Prostate gland (tissue), 2 donors: ENCODE results near the gene ARF6. TPM values are rescaled to one million over a fixed set of nuclear protein-coding genes. Genes with fewer than 3 reads are reported as not detected.

Experiments
- DNase-seq: peaks from one replicate; pipeline ENCODE4 v3.0.0-alpha.2; 2019; ENCODE audit warnings: low spot score
- H3K27ac ChIP-seq, 2 donors: fragments of 200-600 bp; sonication (generic); 2 replicates each; pipeline ENCODE4 v1.5.1; 2017 to 2019
- H3K27me3 ChIP-seq: fragments of 200-600 bp; sonication (generic); replicated peaks from 2 replicates; pipeline ENCODE4 v1.5.1; 2019; ENCODE audit not compliant: insufficient read depth
- H3K36me3 ChIP-seq, 2 donors: fragments of 200-600 bp; sonication (generic); 1 replicate in 1 of 2; 2 replicates in 1 of 2; pipeline versions ENCODE4 v1.5.1 to v1.8.1; 2017 to 2019
- H3K4me1 ChIP-seq: fragments of 200-600 bp; sonication (generic); replicated peaks from 2 replicates; pipeline ENCODE4 v1.5.1; 2019
- H3K4me3 ChIP-seq, 2 donors: fragments of 200-600 bp; sonication (generic); 2 replicates each; pipeline ENCODE4 v1.5.1; 2017 to 2019
- H3K9me3 ChIP-seq: fragments of 200-600 bp; sonication (generic); 2 replicates; pipeline ENCODE4 v1.5.1; 2017
- POLR2A ChIP-seq: fragments of 450-650 bp; IDR thresholded peaks from one replicate; pipeline ENCODE4 v1.6.1; 2016; ENCODE audit warnings: antibody characterized with exemption, mild to moderate bottlenecking
- POLR2AphosphoS5 ChIP-seq: sonication (generic); formaldehyde crosslinking; IDR thresholded peaks from one replicate; pipeline ENCODE4 v1.6.1; 2017; ENCODE audit warnings: antibody characterized with exemption
- WGBS: methylation state at CpG from one replicate; pipeline ENCODE4 v1.1.5; 2018; 5-methylcytosine and 5-hydroxymethylcytosine counted together
- intact Hi-C: fragments of 100-400 bp; cut with DNase I; formaldehyde crosslinking; loops from one replicate; pipeline ENCODE4 v1.14.2; 2022
- total RNA-seq, 2 donors: library from RNA; depleted of rRNA; stranded (reverse); fragments of >200 nt; gene quantifications; one replicate each; pipeline ENCODE4 v1.1.0, GENCODE V29; 2016
- TF ChIP-seq, protein P1 (sequence below), 4 experiments: fragments of 200-600 bp in 2 of 4; fragments of 450-650 bp in 2 of 4; sonication (generic) in 2 of 4; IDR thresholded peaks; 1 replicate in 3 of 4; 2 replicates in 1 of 4; pipeline ENCODE4 v1.5.1; 2016 to 2019; ENCODE audit warnings: antibody characterized with exemption in 4 of 4, mild to moderate bottlenecking in 2 of 4, moderate library complexity in 2 of 4

The ARF6 gene
- total RNA-seq, 2 donors from 2014 or later, result 64.3 to 92.7 TPM

GRCh38 chr14:49915085-49915484 is 22.2 kb downstream of the ARF6 start:
- Histone ChIP-seq H3K27ac (no peak overlapping the region), H3K4me3 (no peak overlapping the region), H3K4me1 (no peaks in the 10 kb centered on the region), H3K9me3 (no peaks in the 10 kb centered on the region), H3K36me3 (no peaks in the 10 kb centered on the region), H3K27me3 (no peaks in the 10 kb centered on the region)
- no peak for DNase-seq
- no peak for TF ChIP-seq POLR2AphosphoS5
- TF ChIP-seq POLR2A, result no peak
- TF ChIP-seq, protein P1, sequence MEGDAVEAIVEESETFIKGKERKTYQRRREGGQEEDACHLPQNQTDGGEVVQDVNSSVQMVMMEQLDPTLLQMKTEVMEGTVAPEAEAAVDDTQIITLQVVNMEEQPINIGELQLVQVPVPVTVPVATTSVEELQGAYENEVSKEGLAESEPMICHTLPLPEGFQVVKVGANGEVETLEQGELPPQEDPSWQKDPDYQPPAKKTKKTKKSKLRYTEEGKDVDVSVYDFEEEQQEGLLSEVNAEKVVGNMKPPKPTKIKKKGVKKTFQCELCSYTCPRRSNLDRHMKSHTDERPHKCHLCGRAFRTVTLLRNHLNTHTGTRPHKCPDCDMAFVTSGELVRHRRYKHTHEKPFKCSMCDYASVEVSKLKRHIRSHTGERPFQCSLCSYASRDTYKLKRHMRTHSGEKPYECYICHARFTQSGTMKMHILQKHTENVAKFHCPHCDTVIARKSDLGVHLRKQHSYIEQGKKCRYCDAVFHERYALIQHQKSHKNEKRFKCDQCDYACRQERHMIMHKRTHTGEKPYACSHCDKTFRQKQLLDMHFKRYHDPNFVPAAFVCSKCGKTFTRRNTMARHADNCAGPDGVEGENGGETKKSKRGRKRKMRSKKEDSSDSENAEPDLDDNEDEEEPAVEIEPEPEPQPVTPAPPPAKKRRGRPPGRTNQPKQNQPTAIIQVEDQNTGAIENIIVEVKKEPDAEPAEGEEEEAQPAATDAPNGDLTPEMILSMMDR (IDR thresholded peaks at IDR 0.05), result no peak
- intact Hi-C loops, result no loop called here

- no peak overlapping the region for H3K27ac ChIP-seq
- 92% methylated on average over 2 of the region's 2 CpGs for WGBS
- intact Hi-C loops, result no loop called here
- H3K27me3 ChIP-seq, result no peaks in the 10 kb centered on the region
- H3K9me3 ChIP-seq, result no peaks in the 10 kb centered on the region
- H3K4me1 ChIP-seq, result no peaks in the 10 kb centered on the region
- H3K4me3 ChIP-seq, result no peak overlapping the region
- TF ChIP-seq, protein P1 (IDR thresholded peaks at IDR 0.05), result no peak
- no peak for DNase-seq
- no peaks in the 10 kb centered on the region for H3K36me3 ChIP-seq
Measured at GRCh38 chr14:49918706-49919105, 25.8 kb downstream of the ARF6 start.

DNA sequence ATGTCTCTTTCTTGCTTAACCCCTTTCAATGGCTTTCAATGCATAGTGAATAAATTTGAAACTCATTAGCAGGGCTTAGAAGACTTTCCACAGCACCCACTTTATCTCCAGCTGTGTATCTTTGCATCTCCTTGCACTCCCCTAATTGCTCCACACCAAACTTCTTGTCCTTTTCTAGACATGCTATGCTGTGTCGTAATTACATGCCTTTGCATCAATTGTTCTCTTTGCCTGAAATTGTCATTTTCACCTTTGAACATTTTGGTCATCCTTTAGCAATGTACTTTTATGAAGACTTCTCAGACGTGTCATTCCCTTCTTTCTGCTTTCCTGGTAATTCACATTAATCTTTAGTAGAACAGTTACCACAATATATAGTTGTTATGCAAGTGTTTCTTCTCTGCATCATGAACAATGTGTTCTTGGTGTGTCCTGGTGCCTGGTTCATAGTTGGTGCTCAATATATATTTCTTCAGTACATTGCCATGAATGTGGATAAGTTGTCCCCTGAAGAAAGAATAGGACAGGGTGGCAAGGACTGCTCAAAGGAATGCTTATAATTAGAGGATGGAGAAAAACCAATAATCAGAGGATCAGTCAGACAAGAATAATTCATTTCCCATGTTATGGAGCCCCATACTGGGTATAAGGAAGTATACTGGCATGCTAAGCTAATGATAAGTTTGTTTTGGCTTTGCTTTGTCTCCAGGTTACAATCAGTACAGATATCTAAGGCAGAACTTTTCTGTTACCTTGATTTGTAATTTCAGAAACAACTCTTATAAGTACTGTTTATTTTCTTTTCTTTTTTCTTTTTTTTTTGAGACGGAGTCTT is 27.2 kb downstream of the ARF6 start:
- TF ChIP-seq, protein P1 (IDR thresholded peaks at IDR 0.05), result no peak
- TF ChIP-seq POLR2A, result no peak
- TF ChIP-seq POLR2AphosphoS5, result no peak
- 60% methylated on average over 3 of the region's 3 CpGs for WGBS
- intact Hi-C loops, result no loop called here
- Histone ChIP-seq H3K27me3 (no peaks in the 10 kb centered on the region), H3K9me3 (no peaks in the 10 kb centered on the region), H3K4me3 (no peak overlapping the region), H3K27ac (no peak overlapping the region), H3K36me3 (no peaks in the 10 kb centered on the region), H3K4me1 (no peaks in the 10 kb centered on the region)
- DNase-seq, result no peak

- no peaks in the 10 kb centered on the region for H3K27me3 ChIP-seq
- TF ChIP-seq POLR2AphosphoS5, result no peak
- no peak for TF ChIP-seq POLR2A
- TF ChIP-seq, protein P1 (IDR thresholded peaks at IDR 0.05), result no peak
- H3K9me3 ChIP-seq, result no peaks in the 10 kb centered on the region
- H3K4me1 ChIP-seq, result no peaks in the 10 kb centered on the region
- no peak overlapping the region for H3K4me3 ChIP-seq
- intact Hi-C loops, result no loop called here
- H3K27ac ChIP-seq, result no peak overlapping the region
- no peaks in the 10 kb centered on the region for H3K36me3 ChIP-seq
- WGBS, result 97% methylated on average over 2 of the region's 2 CpGs
- no peak for DNase-seq
Measured at GRCh38 chr14:49920935-49921334, 28.1 kb downstream of the ARF6 start.

GRCh38 chr14:49921401-49921800 is 28.5 kb downstream of the ARF6 start:
- Histone ChIP-seq H3K27me3 (no peaks in the 10 kb centered on the region), H3K27ac (no peak overlapping the region), H3K4me1 (no peaks in the 10 kb centered on the region), H3K36me3 (no peaks in the 10 kb centered on the region), H3K9me3 (no peaks in the 10 kb centered on the region), H3K4me3 (no peak overlapping the region)
- 85% methylated on average over 1 of the region's 1 CpG for WGBS
- no peak for TF ChIP-seq POLR2AphosphoS5
- TF ChIP-seq, protein P1 (IDR thresholded peaks at IDR 0.05), result no peak
- TF ChIP-seq POLR2A, result no peak
- no peak for DNase-seq
- intact Hi-C loops, result no loop called here
